ENCODE results near the gene SORD. TPM values are rescaled to one million over a fixed set of nuclear protein-coding genes. Genes with fewer than 3 reads are reported as not detected.

The SORD gene
- total RNA-seq, 1 donor from 2014 or later, result 15.5 TPM

GRCh38 chr15:45105586-45105985 is 82.6 kb downstream of the SORD start:
- ATAC-seq (ENCODE audit: low read depth) (no peak), DNase-seq (no peak)
- TF ChIP-seq, protein P1, sequence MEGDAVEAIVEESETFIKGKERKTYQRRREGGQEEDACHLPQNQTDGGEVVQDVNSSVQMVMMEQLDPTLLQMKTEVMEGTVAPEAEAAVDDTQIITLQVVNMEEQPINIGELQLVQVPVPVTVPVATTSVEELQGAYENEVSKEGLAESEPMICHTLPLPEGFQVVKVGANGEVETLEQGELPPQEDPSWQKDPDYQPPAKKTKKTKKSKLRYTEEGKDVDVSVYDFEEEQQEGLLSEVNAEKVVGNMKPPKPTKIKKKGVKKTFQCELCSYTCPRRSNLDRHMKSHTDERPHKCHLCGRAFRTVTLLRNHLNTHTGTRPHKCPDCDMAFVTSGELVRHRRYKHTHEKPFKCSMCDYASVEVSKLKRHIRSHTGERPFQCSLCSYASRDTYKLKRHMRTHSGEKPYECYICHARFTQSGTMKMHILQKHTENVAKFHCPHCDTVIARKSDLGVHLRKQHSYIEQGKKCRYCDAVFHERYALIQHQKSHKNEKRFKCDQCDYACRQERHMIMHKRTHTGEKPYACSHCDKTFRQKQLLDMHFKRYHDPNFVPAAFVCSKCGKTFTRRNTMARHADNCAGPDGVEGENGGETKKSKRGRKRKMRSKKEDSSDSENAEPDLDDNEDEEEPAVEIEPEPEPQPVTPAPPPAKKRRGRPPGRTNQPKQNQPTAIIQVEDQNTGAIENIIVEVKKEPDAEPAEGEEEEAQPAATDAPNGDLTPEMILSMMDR (IDR thresholded peaks at IDR 0.05), result no peak
- intact Hi-C loops (cut with micrococcal nuclease), result no loop called here
- Mint-ChIP-seq H3K4me3 (no peak overlapping the region), H3K4me1 (peaks cover 1% of the 10 kb centered on the region), H3K27me3 (peaks cover 42% of the 10 kb centered on the region), H3K36me3 (ENCODE audit: low read depth) (no peaks in the 10 kb centered on the region), H3K27ac (no peak overlapping the region), H3K9me3 (no peaks in the 10 kb centered on the region)
- ChIA-PET POLR2A (no interaction called here), CTCF (interaction anchor here (0.6 to 1.1 kb wide), 3 partner anchors 12 to 33 kb away, joined by 3 to 4 read pairs (median 3); no protein-coding TSS in a partner anchor)

- H3K4me3 Mint-ChIP-seq, result no peak overlapping the region
- intact Hi-C loops (cut with micrococcal nuclease), result no loop called here
- H3K27me3 Mint-ChIP-seq, result peaks cover 43% of the 10 kb centered on the region
Measured at GRCh38 chr15:45106002-45106790, 83.2 kb downstream of the SORD start.

GRCh38 chr15:45107941-45108630 is 85.1 kb downstream of the SORD start:
- DNase-seq (no peak), ATAC-seq (ENCODE audit: low read depth) (no peak)
- peaks cover 49% of the 10 kb centered on the region for H3K27me3 Mint-ChIP-seq
- CTCF ChIA-PET, result no interaction called here
- H3K4me3 Mint-ChIP-seq, result no peak overlapping the region
- H3K4me1 Mint-ChIP-seq, result peaks cover 15% of the 10 kb centered on the region
- POLR2A ChIA-PET, result no interaction called here
- TF ChIP-seq, protein P1 (IDR thresholded peaks at IDR 0.05), result no peak
- H3K36me3 Mint-ChIP-seq (ENCODE audit: low read depth), result no peaks in the 10 kb centered on the region
- H3K27ac Mint-ChIP-seq, result no peak overlapping the region
- intact Hi-C loops (cut with micrococcal nuclease), result no loop called here
- no peaks in the 10 kb centered on the region for H3K9me3 Mint-ChIP-seq

More at GRCh38 chr15:45106002-45106790, 83.2 kb downstream of the SORD start:
- no peak for ATAC-seq (ENCODE audit: low read depth)
- Mint-ChIP-seq H3K27ac (no peak overlapping the region), H3K9me3 (no peaks in the 10 kb centered on the region), H3K36me3 (ENCODE audit: low read depth) (no peaks in the 10 kb centered on the region), H3K4me1 (peaks cover 2% of the 10 kb centered on the region)
- CTCF ChIA-PET, result interaction anchor here (0.6 to 1.1 kb wide), 2 partner anchors 12 to 32 kb away, joined by 3 to 4 read pairs; no protein-coding TSS in a partner anchor
- POLR2A ChIA-PET, result no interaction called here
- DNase-seq, result no peak
- TF ChIP-seq, protein P1 (IDR thresholded peaks at IDR 0.05), result no peak

DNA sequence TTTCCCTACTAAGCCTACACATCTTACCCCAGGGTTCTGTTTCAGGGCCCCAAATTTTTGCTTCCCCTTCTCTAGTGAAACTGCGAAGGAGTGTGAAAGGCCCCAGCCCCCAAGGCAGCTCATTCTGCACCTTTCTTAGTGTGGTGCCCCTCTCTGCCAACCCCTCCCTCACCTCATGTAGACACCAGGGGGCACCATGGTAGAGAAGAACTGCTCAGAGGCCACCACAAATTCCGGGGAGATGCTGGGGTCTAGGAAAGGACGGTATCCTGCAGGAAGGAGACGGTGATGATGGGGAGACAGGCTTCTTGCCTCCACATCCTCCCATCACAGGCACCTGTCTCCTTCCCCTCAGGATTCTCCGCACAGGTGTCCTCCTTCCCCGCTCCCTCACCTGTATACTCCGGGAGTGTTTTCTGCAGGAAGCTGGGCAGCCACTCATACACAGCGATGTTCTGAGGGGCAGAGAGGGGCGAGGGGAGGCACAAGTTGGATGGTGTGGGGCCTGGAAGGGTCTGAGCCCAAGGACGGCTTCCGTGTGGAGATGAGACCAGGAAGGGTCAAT is 87.3 kb downstream of the SORD start:
- peaks cover 59% of the 10 kb centered on the region for H3K27me3 Mint-ChIP-seq
- ATAC-seq (ENCODE audit: low read depth) (no peak), DNase-seq (no peak)
- intact Hi-C loops (cut with micrococcal nuclease), result no loop called here
- H3K27ac Mint-ChIP-seq, result no peak overlapping the region
- H3K36me3 Mint-ChIP-seq (ENCODE audit: low read depth), result no peaks in the 10 kb centered on the region
- TF ChIP-seq, protein P1 (IDR thresholded peaks at IDR 0.05), result no peak
- CTCF ChIA-PET, result interaction anchor here (1.8 kb wide), 1 partner anchor 8 kb away, joined by 6 read pairs; no protein-coding TSS in a partner anchor
- peaks cover 33% of the 10 kb centered on the region for H3K4me1 Mint-ChIP-seq
- POLR2A ChIA-PET, result interaction anchor here (0.5 kb wide), 1 partner anchor 655 kb away, joined by 6 read pairs; no protein-coding TSS in a partner anchor
- H3K4me3 Mint-ChIP-seq, result no peak overlapping the region
- no peaks in the 10 kb centered on the region for H3K9me3 Mint-ChIP-seq

All from activated B cell treated with CpG ODN at 0.5 μM for 24 hours (primary cell).